SJCRH30 (cell line): ENCODE results near the gene TIMM10. TPM values are rescaled to one million over a fixed set of nuclear protein-coding genes. Genes with fewer than 3 reads are reported as not detected.

Experiments
- DNase-seq, 2 experiments: peaks; one replicate each; pipeline ENCODE4 v3.0.0-alpha.2; 2015 to 2020
- H3K27ac ChIP-seq: fragments of 250-450 bp; sonication (Bioruptor Pico); 2 replicates; pipeline ENCODE4 v1.5.1; 2020; ENCODE audit warnings: mild to moderate bottlenecking, moderate library complexity
- H3K27me3 ChIP-seq: fragments of 250-450 bp; sonication (Bioruptor Pico); 2 replicates; pipeline ENCODE4 v1.5.1; 2020; ENCODE audit warnings: mild to moderate bottlenecking, moderate library complexity
- H3K36me3 ChIP-seq: fragments of 250-450 bp; sonication (Bioruptor Pico); 2 replicates; pipeline ENCODE4 v1.5.1; 2020; ENCODE audit warnings: mild to moderate bottlenecking, moderate library complexity
- H3K4me1 ChIP-seq: fragments of 250-450 bp; sonication (Bioruptor Pico); 2 replicates; pipeline ENCODE4 v1.5.1; 2020; ENCODE audit warnings: mild to moderate bottlenecking, moderate library complexity
- H3K4me3 ChIP-seq: fragments of 250-450 bp; sonication (Bioruptor Pico); 2 replicates; pipeline ENCODE4 v1.5.1; 2020; ENCODE audit warnings: mild to moderate bottlenecking, moderate library complexity
- H3K9me3 ChIP-seq: fragments of 250-450 bp; sonication (Bioruptor Pico); replicated peaks from 2 replicates; pipeline ENCODE4 v1.5.1; 2020; ENCODE audit warnings: mild to moderate bottlenecking, moderate library complexity
- total RNA-seq: library from RNA; depleted of rRNA; stranded (reverse); fragments of >200 nt; shearing (Covaris generic); gene quantifications from 2 replicates; pipeline ENCODE4 v1.2.3, GENCODE V29; 2014

TIMM10 gene
- total RNA-seq, 1 experiment from 2014 or later, result 93.2 TPM

- Histone ChIP-seq H3K9me3 (no peaks in the 10 kb centered on the region), H3K4me3 (no peak overlapping the region), H3K36me3 (no peaks in the 10 kb centered on the region), H3K27me3 (no peaks in the 10 kb centered on the region), H3K4me1 (peaks cover 8% of the 10 kb centered on the region; the same call in 1 of the 2 replicates), H3K27ac (no peak overlapping the region)
- DNase-seq, result no peak
These were observed 28.2 kb downstream of the TIMM10 start for GRCh38 chr11:57502376-57502775.

- Histone ChIP-seq H3K9me3 (no peaks in the 10 kb centered on the region), H3K36me3 (no peaks in the 10 kb centered on the region), H3K27me3 (no peaks in the 10 kb centered on the region), H3K4me1 (peaks cover 8% of the 10 kb centered on the region; the same call in 1 of the 2 replicates), H3K27ac (no peak overlapping the region), H3K4me3 (no peak overlapping the region)
- DNase-seq, result no peak
These were observed 28.6 kb downstream of the TIMM10 start for GRCh38 chr11:57501953-57502352.

- Histone ChIP-seq H3K27me3 (no peaks in the 10 kb centered on the region), H3K4me1 (peaks cover 8% of the 10 kb centered on the region; the same call in 1 of the 2 replicates)
- DNase-seq, result no peak
These were observed 29.6 kb downstream of the TIMM10 start for GRCh38 chr11:57500926-57501325.

GRCh38 chr11:57500515-57500914, 30.0 kb downstream of the TIMM10 start:
- Histone ChIP-seq H3K27me3 (no peaks in the 10 kb centered on the region), H3K27ac (no peak overlapping the region; the same call in 1 of the 2 replicates), H3K36me3 (no peaks in the 10 kb centered on the region), H3K4me1 (peaks cover 8% of the 10 kb centered on the region; the same call in 1 of the 2 replicates), H3K9me3 (no peaks in the 10 kb centered on the region), H3K4me3 (no peak overlapping the region)
- DNase-seq, result no peak

More at GRCh38 chr11:57500926-57501325, 29.6 kb downstream of the TIMM10 start:
- H3K4me3 ChIP-seq, result no peak overlapping the region
- no peaks in the 10 kb centered on the region for H3K36me3 ChIP-seq
- H3K27ac ChIP-seq, result no peak overlapping the region
- H3K9me3 ChIP-seq, result no peaks in the 10 kb centered on the region

GRCh38 chr11:57499983-57500461, 30.5 kb downstream of the TIMM10 start:
- H3K4me1 ChIP-seq, result peaks cover 8% of the 10 kb centered on the region; the same call in 1 of the 2 replicates
- H3K36me3 ChIP-seq, result no peaks in the 10 kb centered on the region
- H3K27ac ChIP-seq, result peak overlapping the region; percentile 45
- no peak for DNase-seq
- H3K4me3 ChIP-seq, result peak overlapping the region; percentile 47
- no peaks in the 10 kb centered on the region for H3K27me3 ChIP-seq
- no peaks in the 10 kb centered on the region for H3K9me3 ChIP-seq

GRCh38 chr11:57499413-57499982, 31.1 kb downstream of the TIMM10 start:
- no peaks in the 10 kb centered on the region for H3K9me3 ChIP-seq
- H3K27ac ChIP-seq, result peak overlapping the region; percentile 45
- DNase-seq, result peak; percentile 99

GRCh38 chr11:57498540-57498939, 32.0 kb downstream of the TIMM10 start:
- no peak overlapping the region for H3K4me3 ChIP-seq
- peaks cover 8% of the 10 kb centered on the region; the same call in 1 of the 2 replicates for H3K4me1 ChIP-seq
- no peak overlapping the region for H3K27ac ChIP-seq
- H3K36me3 ChIP-seq, result no peaks in the 10 kb centered on the region
- no peaks in the 10 kb centered on the region for H3K27me3 ChIP-seq
- no peak for DNase-seq
- no peaks in the 10 kb centered on the region for H3K9me3 ChIP-seq

More at GRCh38 chr11:57499413-57499982, 31.1 kb downstream of the TIMM10 start:
- H3K4me3 ChIP-seq, result peak overlapping the region; percentile 47
- no peaks in the 10 kb centered on the region for H3K36me3 ChIP-seq
- no peaks in the 10 kb centered on the region for H3K27me3 ChIP-seq
- H3K4me1 ChIP-seq, result peaks cover 8% of the 10 kb centered on the region; the same call in 1 of the 2 replicates

- Histone ChIP-seq H3K36me3 (no peaks in the 10 kb centered on the region), H3K27ac (no peak overlapping the region), H3K4me1 (peaks cover 8% of the 10 kb centered on the region; the same call in 1 of the 2 replicates), H3K27me3 (no peaks in the 10 kb centered on the region), H3K9me3 (no peaks in the 10 kb centered on the region), H3K4me3 (no peak overlapping the region)
- no peak for DNase-seq
These were observed 33.0 kb downstream of the TIMM10 start for GRCh38 chr11:57497303-57498247.

- H3K27ac ChIP-seq, result no peak overlapping the region
- H3K4me3 ChIP-seq, result no peak overlapping the region
- peak in 1 of 2 experiments; percentile 1 for DNase-seq
- H3K36me3 ChIP-seq, result no peaks in the 10 kb centered on the region
- no peaks in the 10 kb centered on the region for H3K9me3 ChIP-seq
- H3K4me1 ChIP-seq, result peaks cover 8% of the 10 kb centered on the region; the same call in 1 of the 2 replicates
- no peaks in the 10 kb centered on the region for H3K27me3 ChIP-seq
These were observed 34.3 kb downstream of the TIMM10 start for GRCh38 chr11:57496109-57496820.

- no peak overlapping the region for H3K27ac ChIP-seq
- DNase-seq, result peak; percentile 38 to 64
These were observed 36.7 kb downstream of the TIMM10 start for GRCh38 chr11:57493507-57494503.

GRCh38 chr11:57491371-57492061, 39.0 kb downstream of the TIMM10 start:
- Histone ChIP-seq H3K4me3 (no peak overlapping the region), H3K27ac (no peak overlapping the region), H3K27me3 (no peaks in the 10 kb centered on the region), H3K4me1 (peaks cover 15% of the 10 kb centered on the region), H3K36me3 (no peaks in the 10 kb centered on the region), H3K9me3 (no peaks in the 10 kb centered on the region)
- DNase-seq, result peak; percentile 61 to 76

More at GRCh38 chr11:57493507-57494503, 36.7 kb downstream of the TIMM10 start:
- H3K27me3 ChIP-seq, result no peaks in the 10 kb centered on the region
- no peaks in the 10 kb centered on the region for H3K36me3 ChIP-seq
- no peak overlapping the region for H3K4me3 ChIP-seq
- H3K9me3 ChIP-seq, result no peaks in the 10 kb centered on the region
- H3K4me1 ChIP-seq, result no peaks in the 10 kb centered on the region

GRCh38 chr11:57490456-57491248, 39.9 kb downstream of the TIMM10 start:
- H3K27ac ChIP-seq, result no peak overlapping the region
- DNase-seq, result no peak
- H3K4me3 ChIP-seq, result no peak overlapping the region
- H3K36me3 ChIP-seq, result no peaks in the 10 kb centered on the region
- H3K27me3 ChIP-seq, result no peaks in the 10 kb centered on the region
- H3K4me1 ChIP-seq, result peaks cover 15% of the 10 kb centered on the region
- no peaks in the 10 kb centered on the region for H3K9me3 ChIP-seq
